SK-N-SH treated with all-trans-retinoic acid at 6 μM for 48 hours (cell line): ENCODE results near the gene KIAA1671.

ENCODE experiments used
- ATAC-seq: fragments of 200-7000 bp; cut with Tn5 transposase; 3 replicates; pipeline ENCODE4 v1.9.1; 2020; ENCODE audit warnings: mild to moderate bottlenecking, moderate library complexity
- ARNTL ChIP-seq: fragments of 450-650 bp; formaldehyde crosslinking; IDR thresholded peaks from 2 replicates; pipeline ENCODE4 v1.5.0; 2020; ENCODE audit warnings: low read depth, mild to moderate bottlenecking, moderate library complexity, borderline replicate concordance
- BACH2 ChIP-seq: fragments of 250-450 bp; sonication (Bioruptor Pico); IDR thresholded peaks from 2 replicates; pipeline ENCODE4 v1.9.0; 2021; ENCODE audit warnings: mild to moderate bottlenecking, borderline replicate concordance
- CSDC2 ChIP-seq: fragments of 250-450 bp; sonication (Bioruptor Pico); IDR thresholded peaks from 2 replicates; pipeline ENCODE4 v1.5.0; 2020; ENCODE audit warnings: mild to moderate bottlenecking, moderate library complexity
- ESRRG ChIP-seq: fragments of 250-450 bp; sonication (Bioruptor Pico); IDR thresholded peaks from 2 replicates; pipeline ENCODE4 v1.6.1; 2021; ENCODE audit warnings: mild to moderate bottlenecking
- GLIS3 ChIP-seq: fragments of 250-450 bp; sonication (Bioruptor Pico); IDR thresholded peaks from 2 replicates; pipeline ENCODE4 v1.5.0; 2020; ENCODE audit warnings: mild to moderate bottlenecking, moderate library complexity
- ISL1 ChIP-seq: fragments of 250-450 bp; sonication (Bioruptor Pico); IDR thresholded peaks from 2 replicates; pipeline ENCODE4 v2.1.2; 2022; ENCODE audit warnings: mild to moderate bottlenecking, moderate library complexity
- OSR1 ChIP-seq: fragments of 250-450 bp; sonication (Bioruptor Pico); IDR thresholded peaks from 2 replicates; pipeline ENCODE4 v1.8.0; 2022; ENCODE audit warnings: moderate library complexity, mild to moderate bottlenecking, inconsistent platforms
- PPARA ChIP-seq: fragments of 250-450 bp; sonication (Bioruptor Pico); IDR thresholded peaks from 2 replicates; pipeline ENCODE4 v1.5.0; 2020; ENCODE audit warnings: mild to moderate bottlenecking, borderline replicate concordance
- RARB ChIP-seq: fragments of 250-450 bp; sonication (Bioruptor Pico); IDR thresholded peaks from 2 replicates; pipeline ENCODE4 v1.8.0; 2021; ENCODE audit warnings: mild to moderate bottlenecking, moderate library complexity
- SNAI2 ChIP-seq: fragments of 250-450 bp; sonication (Bioruptor Pico); IDR thresholded peaks from 2 replicates; pipeline ENCODE4 v1.5.0; 2020; ENCODE audit warnings: mild to moderate bottlenecking, moderate library complexity
- TOX ChIP-seq: fragments of 250-450 bp; sonication (Bioruptor Pico); IDR thresholded peaks from 2 replicates; pipeline ENCODE4 v1.8.0; 2021; ENCODE audit warnings: mild to moderate bottlenecking, moderate library complexity, borderline replicate concordance
- TSHZ2 ChIP-seq: fragments of 250-450 bp; sonication (Bioruptor Pico); IDR thresholded peaks from 2 replicates; pipeline ENCODE4 v1.5.0; 2020; ENCODE audit warnings: mild to moderate bottlenecking, moderate library complexity
- ZC3H10 ChIP-seq: fragments of 250-450 bp; sonication (Bioruptor Pico); IDR thresholded peaks from 2 replicates; pipeline ENCODE4 v1.5.1; 2021; ENCODE audit warnings: mild to moderate bottlenecking, moderate library complexity
- ZFP3 ChIP-seq: fragments of 250-450 bp; sonication (Bioruptor Pico); IDR thresholded peaks from 2 replicates; pipeline ENCODE4 v1.5.0; 2020; ENCODE audit warnings: mild to moderate bottlenecking, moderate library complexity
- ZFP30 ChIP-seq: fragments of 450-650 bp; formaldehyde crosslinking; IDR thresholded peaks from 2 replicates; pipeline ENCODE4 v1.5.0; 2022; ENCODE audit warnings: mild to moderate bottlenecking, moderate library complexity
- ZNF565 ChIP-seq: fragments of 450-650 bp; formaldehyde crosslinking; conservative IDR thresholded peaks from 2 replicates; pipeline ENCODE4 v1.5.0; 2020; ENCODE audit warnings: low read depth, mild to moderate bottlenecking, moderate library complexity
- ZNF70 ChIP-seq: fragments of 450-650 bp; formaldehyde crosslinking; IDR thresholded peaks from 2 replicates; pipeline ENCODE4 v1.5.0; 2020; ENCODE audit warnings: mild to moderate bottlenecking, moderate library complexity
- ZNF8 ChIP-seq: fragments of 450-650 bp; formaldehyde crosslinking; IDR thresholded peaks from 2 replicates; pipeline ENCODE4 v1.5.0; 2020; ENCODE audit warnings: mild to moderate bottlenecking, moderate library complexity
- TF ChIP-seq, protein P1 (sequence below): fragments of 250-450 bp; sonication (Bioruptor Pico); IDR thresholded peaks from 2 replicates; pipeline ENCODE4 v1.8.0; 2021; ENCODE audit warnings: low read depth, mild to moderate bottlenecking, moderate library complexity, borderline replicate concordance
- TF ChIP-seq, protein P2 (sequence below): fragments of 250-450 bp; sonication (Bioruptor Pico); IDR thresholded peaks from 2 replicates; pipeline ENCODE4 v1.8.0; 2020; ENCODE audit warnings: mild to moderate bottlenecking, moderate library complexity, borderline replicate concordance
- TF ChIP-seq, protein P3 (sequence below): fragments of 250-450 bp; sonication (Bioruptor Pico); IDR thresholded peaks from 2 replicates; pipeline ENCODE4 v1.5.1; 2020; ENCODE audit warnings: low read depth, mild to moderate bottlenecking, moderate library complexity

The KIAA1671 gene

DNA sequence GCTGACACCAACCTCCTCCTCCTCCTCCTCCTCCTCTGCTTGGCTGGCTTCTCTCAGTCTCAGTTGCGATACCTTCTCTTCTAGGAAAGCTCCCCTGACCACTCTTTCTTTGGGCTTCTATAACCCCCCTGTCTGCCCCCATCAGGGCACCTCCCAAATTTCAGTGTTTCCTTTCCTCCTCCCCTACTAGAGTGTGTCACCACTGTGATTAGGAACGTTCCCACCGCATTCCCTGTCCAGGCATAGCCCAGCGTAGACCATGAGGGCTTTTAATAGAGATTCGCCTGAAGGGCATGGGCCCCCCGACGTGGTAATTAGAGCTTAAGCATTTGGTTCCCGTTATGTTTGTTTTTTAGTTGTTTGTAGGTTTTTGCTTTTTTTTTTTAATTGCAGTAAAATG, 65.5 kb downstream of the KIAA1671 start:
- ATAC-seq: no peak

DNA sequence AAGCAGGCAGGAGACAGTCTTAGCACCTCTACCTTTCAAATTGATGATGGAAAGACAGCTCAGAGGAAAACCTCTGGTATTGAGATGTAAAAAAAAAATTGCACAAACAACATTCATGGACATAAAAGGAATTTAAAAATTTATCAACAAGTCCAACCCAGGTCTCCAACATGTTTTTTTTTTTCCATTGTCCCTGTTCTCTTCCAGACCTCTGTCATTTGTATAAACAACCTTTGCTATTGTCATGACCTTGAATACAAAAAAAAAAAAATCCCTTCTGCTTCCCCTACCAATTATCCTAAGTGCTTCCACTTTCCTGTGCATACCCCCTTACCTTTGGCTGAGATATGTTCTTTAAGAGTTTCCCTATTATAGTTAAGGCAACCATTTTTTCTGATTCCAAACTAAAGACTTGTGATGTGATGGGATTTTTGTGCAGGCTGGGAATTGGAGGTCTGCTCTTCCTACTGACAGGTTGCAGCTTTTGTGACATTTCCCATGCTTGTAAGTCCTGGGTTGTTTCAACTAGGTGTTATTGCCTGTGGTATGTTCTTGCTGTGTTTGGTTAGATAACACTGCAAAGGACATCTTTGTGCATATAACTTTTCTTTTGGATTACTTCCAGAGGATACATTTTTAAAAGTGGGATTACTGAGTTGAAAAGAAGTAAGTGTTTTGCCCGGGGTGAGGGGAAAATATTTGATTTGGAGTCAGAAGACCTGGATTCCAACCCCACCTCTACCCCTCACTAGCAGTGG, 67.1 kb downstream of the KIAA1671 start:
- no peak for ATAC-seq
- TF ChIP-seq ZNF8 (CRISPR knock-in tag) (peak; percentile 91), SNAI2 (CRISPR knock-in tag) (no peak)

More for the DNA sequence above, 65.5 kb downstream of the KIAA1671 start:
- TF ChIP-seq ZNF8 (CRISPR knock-in tag) (no peak), TOX (CRISPR knock-in tag) (no peak), ESRRG (CRISPR knock-in tag) (no peak), SNAI2 (CRISPR knock-in tag) (no peak), BACH2 (CRISPR knock-in tag) (no peak), ZNF70 (CRISPR knock-in tag) (no peak), ISL1 (CRISPR knock-in tag) (no peak), ARNTL (no peak), ZNF565 (no peak), TSHZ2 (CRISPR knock-in tag) (no peak), PPARA (CRISPR knock-in tag) (no peak), OSR1 (CRISPR knock-in tag) (no peak), ZFP30 (CRISPR knock-in tag) (no peak), ZFP3 (CRISPR knock-in tag) (no peak), ZC3H10 (no peak)
- TF ChIP-seq, protein P1, sequence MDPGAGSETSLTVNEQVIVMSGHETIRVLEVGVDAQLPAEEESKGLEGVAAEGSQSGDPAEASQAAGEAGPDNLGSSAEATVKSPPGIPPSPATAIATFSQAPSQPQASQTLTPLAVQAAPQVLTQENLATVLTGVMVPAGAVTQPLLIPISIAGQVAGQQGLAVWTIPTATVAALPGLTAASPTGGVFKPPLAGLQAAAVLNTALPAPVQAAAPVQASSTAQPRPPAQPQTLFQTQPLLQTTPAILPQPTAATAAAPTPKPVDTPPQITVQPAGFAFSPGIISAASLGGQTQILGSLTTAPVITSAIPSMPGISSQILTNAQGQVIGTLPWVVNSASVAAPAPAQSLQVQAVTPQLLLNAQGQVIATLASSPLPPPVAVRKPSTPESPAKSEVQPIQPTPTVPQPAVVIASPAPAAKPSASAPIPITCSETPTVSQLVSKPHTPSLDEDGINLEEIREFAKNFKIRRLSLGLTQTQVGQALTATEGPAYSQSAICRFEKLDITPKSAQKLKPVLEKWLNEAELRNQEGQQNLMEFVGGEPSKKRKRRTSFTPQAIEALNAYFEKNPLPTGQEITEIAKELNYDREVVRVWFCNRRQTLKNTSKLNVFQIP: no peak
- TF ChIP-seq, protein P2, sequence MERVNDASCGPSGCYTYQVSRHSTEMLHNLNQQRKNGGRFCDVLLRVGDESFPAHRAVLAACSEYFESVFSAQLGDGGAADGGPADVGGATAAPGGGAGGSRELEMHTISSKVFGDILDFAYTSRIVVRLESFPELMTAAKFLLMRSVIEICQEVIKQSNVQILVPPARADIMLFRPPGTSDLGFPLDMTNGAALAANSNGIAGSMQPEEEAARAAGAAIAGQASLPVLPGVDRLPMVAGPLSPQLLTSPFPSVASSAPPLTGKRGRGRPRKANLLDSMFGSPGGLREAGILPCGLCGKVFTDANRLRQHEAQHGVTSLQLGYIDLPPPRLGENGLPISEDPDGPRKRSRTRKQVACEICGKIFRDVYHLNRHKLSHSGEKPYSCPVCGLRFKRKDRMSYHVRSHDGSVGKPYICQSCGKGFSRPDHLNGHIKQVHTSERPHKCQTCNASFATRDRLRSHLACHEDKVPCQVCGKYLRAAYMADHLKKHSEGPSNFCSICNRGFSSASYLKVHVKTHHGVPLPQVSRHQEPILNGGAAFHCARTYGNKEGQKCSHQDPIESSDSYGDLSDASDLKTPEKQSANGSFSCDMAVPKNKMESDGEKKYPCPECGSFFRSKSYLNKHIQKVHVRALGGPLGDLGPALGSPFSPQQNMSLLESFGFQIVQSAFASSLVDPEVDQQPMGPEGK (CRISPR knock-in tag): no peak
- TF ChIP-seq, protein P3, sequence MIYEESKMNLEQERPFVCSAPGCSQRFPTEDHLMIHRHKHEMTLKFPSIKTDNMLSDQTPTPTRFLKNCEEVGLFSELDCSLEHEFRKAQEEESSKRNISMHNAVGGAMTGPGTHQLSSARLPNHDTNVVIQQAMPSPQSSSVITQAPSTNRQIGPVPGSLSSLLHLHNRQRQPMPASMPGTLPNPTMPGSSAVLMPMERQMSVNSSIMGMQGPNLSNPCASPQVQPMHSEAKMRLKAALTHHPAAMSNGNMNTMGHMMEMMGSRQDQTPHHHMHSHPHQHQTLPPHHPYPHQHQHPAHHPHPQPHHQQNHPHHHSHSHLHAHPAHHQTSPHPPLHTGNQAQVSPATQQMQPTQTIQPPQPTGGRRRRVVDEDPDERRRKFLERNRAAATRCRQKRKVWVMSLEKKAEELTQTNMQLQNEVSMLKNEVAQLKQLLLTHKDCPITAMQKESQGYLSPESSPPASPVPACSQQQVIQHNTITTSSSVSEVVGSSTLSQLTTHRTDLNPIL: no peak

DNA sequence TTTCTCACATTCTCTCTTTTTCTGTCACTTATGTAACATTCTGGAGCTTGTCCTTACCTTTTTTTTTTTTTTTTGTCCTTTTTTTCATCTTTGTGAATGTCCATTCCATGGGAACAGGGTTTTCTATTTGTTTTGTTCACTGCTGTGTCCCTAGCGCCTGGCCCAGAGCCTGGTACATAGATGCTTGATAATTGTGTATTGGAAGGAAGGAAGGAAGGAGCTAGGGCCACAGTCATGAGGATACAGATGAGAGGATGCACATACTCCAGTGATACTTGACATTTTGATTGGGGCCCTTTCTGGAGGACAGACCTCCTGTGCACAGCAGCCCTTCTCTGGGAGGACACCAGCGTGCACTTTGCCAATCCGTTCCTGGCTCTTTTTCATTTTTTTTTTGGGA, 68.9 kb downstream of the KIAA1671 start:
- TF ChIP-seq ESRRG (CRISPR knock-in tag): no peak
- TF ChIP-seq RARB (CRISPR knock-in tag): no peak
- TF ChIP-seq GLIS3 (CRISPR knock-in tag): no peak
- no peak for TF ChIP-seq TSHZ2 (CRISPR knock-in tag)
- TF ChIP-seq CSDC2 (CRISPR knock-in tag): no peak
- TF ChIP-seq PPARA (CRISPR knock-in tag): no peak
- TF ChIP-seq BACH2 (CRISPR knock-in tag): no peak
- TF ChIP-seq ZNF70 (CRISPR knock-in tag): no peak
- TF ChIP-seq ZNF565: no peak
- no peak for TF ChIP-seq ZNF8 (CRISPR knock-in tag)
- TF ChIP-seq, protein P3: no peak
- TF ChIP-seq, protein P1: no peak
- no peak for TF ChIP-seq ISL1 (CRISPR knock-in tag)
- no peak for TF ChIP-seq SNAI2 (CRISPR knock-in tag)
- no peak for ATAC-seq
